Measurements from ENCODE around the gene HCFC1R1.
"Not testable (repeated sequence)": the region's sequence is repeated elsewhere in the genome, so short reads cannot be mapped to it uniquely, and the experiment has no call there.

The HCFC1R1 gene

DNA sequence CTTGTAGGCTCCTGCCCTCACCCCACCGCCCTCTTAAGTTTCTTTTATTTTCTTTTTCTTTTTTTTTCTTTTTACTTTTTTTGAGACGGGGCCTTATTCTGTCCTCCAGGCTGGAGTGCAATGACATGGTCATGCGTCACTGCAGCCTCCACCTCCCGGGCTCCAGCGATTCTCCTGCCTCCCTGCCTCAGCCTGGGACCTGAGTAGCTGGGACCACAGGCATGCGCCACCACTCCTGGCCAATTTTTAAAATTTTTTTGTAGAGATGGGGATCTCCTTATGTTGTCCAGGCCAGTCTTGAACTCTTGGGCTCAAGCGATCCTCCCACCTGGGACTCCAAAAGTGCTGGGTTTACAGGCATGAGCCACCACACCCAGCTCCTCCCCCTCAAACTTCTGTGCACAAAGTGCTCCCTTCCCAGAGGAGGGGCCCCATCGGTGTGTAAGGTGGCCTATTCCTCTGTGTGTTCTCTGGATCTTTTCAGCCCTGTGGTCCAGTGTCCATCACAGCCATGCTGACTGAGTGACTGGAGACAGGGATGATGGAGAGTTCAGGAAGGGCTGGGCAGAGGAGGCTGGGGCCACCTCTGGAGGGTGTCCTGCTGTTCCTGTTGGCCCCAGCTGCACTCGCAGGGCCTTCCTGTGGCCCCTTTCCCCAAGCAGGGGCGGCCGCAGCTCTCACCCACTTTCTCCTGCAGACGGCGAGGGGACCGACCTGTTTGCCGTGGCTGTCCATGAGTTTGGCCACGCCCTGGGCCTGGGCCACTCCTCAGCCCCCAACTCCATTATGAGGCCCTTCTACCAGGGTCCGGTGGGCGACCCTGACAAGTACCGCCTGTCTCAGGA is 32.8 kb upstream of the HCFC1R1 start:
- no peak for DNase-seq

DNA sequence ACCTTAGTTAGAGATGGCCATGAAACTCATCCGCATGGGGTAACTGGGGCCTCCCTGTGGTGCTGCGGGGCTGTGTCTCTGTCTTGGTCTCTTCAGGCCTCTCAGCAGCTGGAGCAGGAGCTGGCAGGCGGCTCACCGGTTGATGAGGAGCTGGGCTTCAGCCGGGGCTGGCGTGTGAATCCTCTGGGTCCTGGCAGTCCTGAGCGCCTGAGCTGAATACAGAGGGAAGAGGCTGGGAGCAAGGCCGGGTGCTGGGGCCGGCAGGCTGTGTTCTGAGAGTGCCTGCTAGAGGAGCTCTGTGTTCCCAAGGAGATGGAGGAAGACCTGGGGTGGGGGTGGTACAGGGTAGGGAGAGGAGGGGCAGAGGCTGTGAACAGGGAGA is 32.0 kb upstream of the HCFC1R1 start:
- not testable (repeated sequence) for DNase-seq

DNA sequence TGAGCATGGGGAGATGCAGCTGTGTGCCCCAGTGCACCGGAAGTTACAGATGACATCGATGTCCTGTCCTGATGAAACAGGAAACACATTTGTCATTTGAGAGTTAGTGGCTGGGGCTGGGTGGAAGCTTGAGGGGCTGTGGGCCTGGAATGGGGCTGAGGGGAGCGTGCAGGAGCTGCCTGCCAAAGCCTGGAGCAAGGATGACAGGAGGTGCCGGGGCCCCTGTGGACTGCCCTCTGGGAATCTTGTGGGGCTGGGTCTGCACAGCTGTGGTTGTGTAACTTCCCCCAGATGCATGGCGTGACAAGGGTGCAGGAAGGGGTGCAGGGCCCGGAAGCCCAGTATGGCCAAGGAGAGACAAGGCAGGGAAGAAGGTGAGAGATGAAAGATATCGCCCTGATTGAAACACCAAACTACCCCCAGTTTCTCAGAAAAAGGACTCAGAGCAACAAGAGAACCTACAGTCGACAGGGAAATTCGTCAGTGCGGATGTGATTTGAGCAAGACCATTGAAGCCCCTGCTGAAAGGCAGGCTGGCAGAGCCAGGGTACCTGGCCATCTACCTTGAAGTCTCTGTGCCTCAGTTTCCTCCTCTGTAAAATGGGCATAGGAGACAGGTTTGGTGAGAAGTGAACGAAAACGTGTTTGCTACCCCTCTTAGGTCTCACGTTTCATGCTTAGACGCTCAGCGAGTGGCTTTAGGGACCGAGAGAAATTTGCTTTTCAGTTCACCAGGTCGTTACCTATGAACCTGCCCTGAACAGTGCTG is 31.4 kb upstream of the HCFC1R1 start:
- DNase-seq: no peak

- not testable (repeated sequence) for DNase-seq
These were observed 29.6 kb upstream of the HCFC1R1 start for GRCh38 chr16:3053330-3053710.

DNA sequence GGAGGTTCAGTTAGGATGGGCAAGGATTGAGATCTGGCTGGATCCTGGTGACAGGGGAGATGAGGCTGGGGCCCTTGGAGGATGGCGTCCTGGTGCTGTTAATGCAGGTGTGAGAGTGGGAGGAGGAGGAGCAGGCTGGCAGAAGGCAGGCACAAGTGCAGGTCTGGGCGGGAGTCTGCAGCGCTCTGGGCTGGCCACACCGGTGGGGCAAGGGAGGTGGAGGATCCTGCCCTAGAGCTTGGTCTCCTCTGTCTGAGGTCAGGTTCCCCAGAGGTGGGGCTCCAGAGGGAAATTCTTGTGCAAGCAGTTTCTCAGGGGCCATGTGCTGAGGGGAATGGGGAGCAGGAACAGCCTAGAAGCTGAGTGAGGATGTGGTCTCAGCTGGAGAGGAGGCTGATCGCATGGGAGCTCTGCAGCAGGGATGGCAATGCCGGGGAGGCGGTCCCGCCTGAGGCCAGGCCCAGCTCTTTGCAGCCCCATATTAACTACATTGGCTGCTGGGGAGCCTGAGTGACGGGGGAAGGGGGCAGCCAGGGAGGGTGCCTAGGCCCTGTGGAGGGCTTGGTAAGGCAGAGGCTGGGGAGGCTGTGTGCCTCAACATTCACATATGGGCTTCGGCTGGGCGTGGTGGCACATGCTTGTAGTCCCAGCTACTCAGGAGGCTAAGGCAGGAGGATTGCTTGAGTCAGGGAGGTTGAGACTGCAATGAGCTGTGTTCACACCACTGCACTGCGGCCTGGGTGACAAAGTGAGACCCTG is 29.0 kb upstream of the HCFC1R1 start:
- DNase-seq: not testable (repeated sequence)

GRCh38 chr16:3051494-3051893 is 27.8 kb upstream of the HCFC1R1 start:
- DNase-seq: no peak

GRCh38 chr16:3051009-3051408 is 27.3 kb upstream of the HCFC1R1 start:
- no peak for DNase-seq

DNA sequence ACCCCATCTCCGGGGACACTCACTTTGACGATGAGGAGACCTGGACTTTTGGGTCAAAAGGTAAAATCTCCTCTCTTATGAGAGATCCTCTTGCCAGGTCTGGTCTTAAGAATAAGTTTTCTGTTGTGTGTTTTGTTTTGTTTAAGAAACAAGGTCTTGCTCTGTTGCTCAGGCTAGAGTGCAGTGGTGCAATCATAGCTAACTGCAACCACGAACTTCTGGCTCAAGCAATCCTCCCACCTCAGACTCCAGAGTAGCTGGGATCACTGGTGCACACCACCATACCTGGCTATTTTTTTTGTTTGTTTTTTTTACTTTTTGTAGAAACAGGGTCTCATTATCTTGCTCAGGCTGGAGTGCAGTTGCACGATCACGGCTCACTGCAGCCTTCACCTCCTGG is 26.7 kb upstream of the HCFC1R1 start:
- DNase-seq: no peak

- no peak for DNase-seq
These were observed 26.3 kb upstream of the HCFC1R1 start for GRCh38 chr16:3049921-3050481.

GRCh38 chr16:3047387-3047720 is 23.6 kb upstream of the HCFC1R1 start:
- no peak for DNase-seq

DNA sequence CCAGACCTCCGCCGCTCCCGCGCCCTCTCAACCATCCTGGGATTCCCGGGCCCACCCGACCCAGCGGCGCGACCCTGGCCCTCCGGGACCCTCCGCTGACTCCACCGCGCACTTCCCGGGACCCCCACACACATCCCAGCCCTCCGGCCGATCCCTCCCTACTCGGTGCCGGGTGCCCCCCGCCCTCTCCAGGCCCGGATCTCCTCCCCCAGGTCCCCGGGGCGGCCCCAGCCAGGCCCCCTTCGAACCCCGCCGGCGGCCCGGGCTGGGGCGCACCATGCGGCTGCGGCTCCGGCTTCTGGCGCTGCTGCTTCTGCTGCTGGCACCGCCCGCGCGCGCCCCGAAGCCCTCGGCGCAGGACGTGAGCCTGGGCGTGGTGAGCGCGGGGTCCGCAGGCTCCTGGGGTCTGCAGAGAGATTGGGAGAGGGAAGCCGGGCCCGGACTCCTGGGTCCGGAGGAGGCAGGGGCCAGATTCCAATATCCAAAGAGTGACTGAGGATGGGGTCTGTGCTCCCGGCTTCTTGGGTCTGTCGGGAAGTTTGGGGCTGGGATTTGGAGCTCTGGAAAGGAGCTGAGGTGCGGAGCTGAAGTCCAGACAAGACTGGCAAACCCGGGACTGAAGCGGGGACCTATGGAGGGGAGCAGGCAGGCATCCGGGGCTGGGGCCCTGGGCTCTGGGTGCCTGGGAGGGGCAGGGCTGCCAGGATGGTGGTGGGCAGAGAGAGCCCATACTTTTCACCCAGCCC is 23.1 kb upstream of the HCFC1R1 start:
- DNase-seq: no peak

DNA sequence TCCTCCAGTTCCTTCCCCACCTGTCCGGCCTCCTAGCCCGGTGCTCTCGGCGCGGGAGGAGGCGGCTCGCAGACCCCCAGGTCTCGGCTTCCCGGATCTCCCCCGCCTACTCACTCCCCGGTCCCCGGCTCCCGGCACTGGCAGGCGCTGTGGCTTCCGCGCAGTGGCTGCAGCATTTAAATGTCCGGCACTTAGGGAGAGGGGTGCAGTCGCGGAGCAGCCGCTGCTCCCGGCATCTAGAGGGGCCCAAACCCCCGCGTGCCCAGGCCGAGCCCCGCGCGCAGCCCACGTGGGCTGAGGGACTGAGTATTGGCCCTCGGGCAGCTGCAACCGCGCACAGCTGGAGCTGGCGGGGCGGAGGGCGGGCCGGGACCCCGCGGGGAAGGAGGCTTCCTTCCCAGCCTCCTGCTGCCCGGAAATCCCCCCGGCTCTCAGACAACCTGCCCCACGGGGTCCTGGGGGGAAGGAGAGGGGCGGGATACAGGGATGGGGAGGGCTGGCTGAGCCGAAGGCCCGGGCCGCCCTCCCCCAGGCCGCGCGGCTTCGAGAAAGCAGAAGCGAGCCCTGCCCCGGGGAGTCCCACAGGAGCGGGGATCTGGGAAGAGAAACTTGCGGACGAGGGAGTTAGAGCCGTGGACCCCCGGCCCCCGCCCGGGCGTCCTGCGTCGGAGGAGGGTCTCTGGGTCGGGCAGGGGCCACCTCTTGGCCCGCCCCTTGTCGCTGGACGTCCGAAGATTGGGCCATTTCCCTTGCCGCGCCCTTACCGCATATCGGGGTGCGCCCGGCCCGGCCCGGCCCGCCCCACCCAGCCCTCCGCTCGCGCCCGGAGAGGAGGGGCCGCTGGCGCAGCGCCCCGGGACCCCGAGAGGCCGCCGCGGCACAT is 22.3 kb upstream of the HCFC1R1 start, which contains the start of gene MMP25:
Gene MMP25, plus strand, starts transcription at position 804 of the 883 bp plus-strand sequence. CDS start 357 bp downstream, outside the sequence.
- no peak for DNase-seq

DNA sequence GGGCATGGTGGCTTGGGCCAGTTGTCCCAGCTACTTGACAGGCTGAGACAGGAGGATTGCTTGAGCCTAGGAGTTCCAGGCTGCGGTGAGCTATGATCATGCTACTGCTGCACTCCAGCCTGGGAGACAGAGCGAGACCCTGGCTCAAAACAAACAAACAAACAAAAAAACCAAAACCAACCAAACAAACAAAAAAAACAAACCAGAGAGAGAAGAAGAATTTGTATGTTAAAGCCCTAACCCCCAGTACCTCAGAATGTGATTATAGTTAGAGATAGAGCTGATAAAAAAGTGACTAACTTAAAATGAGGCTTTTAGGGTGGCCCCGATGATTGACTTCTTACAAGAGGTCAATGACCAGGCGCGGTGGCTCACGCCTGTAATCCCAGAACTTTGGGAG is 21.0 kb upstream of the HCFC1R1 start:
- no peak for DNase-seq

DNA sequence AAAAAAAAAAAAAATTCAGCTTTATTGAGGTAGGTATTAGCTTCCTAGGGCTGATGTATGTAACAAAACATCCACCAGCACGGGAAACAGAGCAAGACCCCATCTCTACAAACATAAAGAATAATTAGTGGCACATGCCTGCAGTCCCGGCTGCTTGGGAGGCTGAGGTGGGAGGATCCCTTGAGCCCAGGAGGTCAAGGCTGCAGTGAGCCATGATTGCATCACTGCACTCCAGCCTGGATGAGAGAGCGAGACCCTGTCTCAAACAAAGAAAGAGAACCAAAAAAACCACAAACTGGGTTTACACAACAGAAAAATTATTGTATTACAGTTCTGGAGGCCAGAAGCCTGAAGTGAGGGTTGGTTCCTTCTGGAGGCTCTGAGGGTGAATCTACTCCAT is 18.6 kb upstream of the HCFC1R1 start:
- DNase-seq: no peak

DNA sequence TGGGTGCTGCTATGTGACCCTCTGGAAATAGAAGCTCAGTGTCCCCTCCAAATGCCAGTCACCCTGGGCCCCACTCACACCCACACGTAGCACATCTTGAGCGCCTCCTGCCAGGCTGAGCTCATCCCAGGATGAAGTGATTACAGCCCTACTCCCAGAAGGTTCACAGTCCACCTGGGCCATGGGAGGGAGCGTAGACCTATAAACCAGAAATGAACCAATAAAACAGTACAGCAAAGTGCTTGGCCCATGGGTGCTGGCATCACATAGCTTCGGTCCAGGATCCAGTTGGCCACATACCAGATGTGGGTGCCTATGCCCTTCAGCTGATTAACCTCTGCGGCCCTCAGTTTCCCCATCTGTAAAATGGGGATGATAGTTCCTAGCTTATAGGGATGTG is 15.2 kb upstream of the HCFC1R1 start:
- no peak for DNase-seq

DNA sequence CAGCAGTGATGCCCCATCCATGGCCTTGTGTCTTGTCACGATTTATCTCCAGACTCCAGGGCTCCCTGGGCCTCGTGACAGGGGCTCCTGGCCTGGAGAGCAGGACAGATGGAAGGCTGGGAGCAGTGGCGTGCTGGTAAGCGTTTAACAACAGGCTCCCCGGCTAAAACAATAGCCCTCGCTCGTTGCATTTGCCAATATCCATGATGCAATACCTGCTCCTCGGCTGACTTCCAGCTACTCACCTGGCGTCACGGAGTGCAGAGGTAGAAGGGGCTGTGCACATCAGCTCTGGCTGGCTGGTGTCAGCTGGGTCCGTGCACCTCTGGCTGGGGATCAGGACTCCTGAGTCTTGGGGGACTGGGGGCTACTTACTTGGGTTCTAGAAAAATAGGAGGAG is 14.5 kb upstream of the HCFC1R1 start:
- peak; percentile 60 for DNase-seq

- DNase-seq: no peak
These were observed 13.1 kb upstream of the HCFC1R1 start, which contains the start of gene BICDL2 for GRCh38 chr16:3036726-3037315. Gene BICDL2 (minus strand): TSS chr16:3036944. CDS start chr16:3035496, 1,448 bp downstream.

DNA sequence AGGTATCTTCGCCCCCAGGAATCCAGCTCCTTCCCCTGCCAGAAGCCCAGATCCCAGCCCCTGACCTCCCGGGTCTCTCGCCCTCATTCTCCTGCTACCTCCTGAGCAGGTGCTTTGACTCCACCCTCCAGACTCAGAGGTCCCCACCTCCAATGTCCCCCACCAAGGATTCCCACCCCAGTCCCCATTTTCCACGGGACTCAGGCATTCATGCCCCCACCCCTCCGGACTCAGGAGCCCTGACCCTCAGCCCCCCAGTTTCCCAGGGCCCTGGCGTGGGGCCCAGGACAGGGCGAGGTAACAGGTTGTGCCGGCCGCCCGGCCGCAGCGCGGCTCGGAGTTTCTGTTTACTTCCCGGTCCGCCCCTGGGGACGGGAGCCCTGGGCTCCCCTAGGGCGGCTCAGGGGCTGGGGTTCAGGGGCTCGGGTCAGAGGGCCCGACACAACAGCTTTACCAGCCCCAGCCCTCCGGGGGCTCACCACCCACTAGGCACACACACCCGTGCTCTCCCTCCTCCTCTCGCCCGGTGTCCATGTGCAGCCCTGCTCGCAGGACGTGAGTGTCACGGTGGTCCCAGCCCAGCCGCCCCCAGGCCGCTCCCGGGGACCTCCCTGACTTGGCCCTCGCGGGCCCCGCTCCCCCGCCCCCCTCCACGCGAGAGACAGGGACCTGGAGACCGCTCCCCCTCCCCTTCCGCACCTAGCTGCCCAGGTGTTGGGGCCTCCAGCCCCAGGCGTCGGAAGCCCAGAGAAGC is 12.4 kb upstream of the HCFC1R1 start:
- DNase-seq: no peak

DNA sequence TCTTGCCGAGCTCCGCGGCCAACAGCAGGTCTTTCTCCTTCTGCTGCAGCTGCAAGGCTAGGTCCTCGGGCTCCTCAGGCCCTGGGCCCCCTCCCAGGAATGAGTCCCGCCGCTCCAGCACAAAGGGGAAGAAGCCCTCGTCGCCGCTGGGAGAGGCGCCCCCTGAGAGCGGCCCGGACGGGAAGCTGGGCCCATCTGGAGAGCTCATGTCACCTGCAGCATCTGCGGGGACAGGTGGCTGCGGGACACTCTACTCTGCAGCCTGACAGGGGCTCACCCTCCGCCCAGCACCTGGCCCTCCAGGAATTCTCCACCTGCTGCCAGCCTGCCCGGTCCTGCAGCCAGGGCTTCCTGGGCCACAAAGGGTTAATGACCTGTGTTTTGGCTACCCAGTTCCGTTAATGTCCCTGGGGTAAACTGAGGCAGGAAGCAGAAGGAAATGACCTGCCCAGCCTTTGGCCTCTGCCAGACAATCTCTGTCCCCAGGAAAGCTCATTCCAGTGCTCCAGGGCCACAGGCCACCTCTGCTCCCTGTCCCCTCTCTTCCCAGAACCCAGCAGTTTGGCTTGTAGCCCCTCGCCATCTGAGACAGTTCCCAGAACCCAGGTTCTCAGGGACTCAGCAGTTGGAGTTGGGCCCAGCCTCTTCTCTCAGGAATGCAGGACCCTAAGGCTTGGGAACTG is 11.7 kb upstream of the HCFC1R1 start:
- DNase-seq: no peak

- DNase-seq: no peak
These were observed 8.9 kb upstream of the HCFC1R1 start for GRCh38 chr16:3032624-3033023.

All from DMS79 treated with DMSO at 0.1 percent for 48 hours (cell line).